SIG-M5 (cell line): Measurements from ENCODE around the gene DICER1.
"Not testable (repeated sequence)": the region's sequence is repeated elsewhere in the genome, so short reads cannot be mapped to it uniquely, and the experiment has no call there.

Experiments used
- DNase-seq: peaks from one replicate; lab custom pipeline; 2025; lab: John Stamatoyannopoulos, UW

DICER1 gene

DNA sequence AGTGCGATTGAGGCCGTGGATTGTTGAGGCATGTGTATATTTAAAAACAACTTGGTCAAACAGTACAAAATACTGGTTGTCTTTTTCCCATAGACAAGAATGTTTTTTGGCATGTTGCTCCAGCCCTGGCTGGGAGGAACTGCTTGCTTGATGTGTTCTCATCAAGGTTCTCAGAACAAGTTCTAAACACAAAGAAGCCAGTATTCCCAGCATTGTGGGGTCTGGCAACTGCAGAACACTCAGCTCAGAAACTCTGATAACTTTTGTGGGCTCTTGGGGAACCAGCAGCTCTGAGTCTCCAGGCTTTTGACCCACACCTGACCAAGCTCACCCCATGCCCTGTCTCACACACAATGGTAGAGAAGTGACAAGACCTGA, 27.1 kb upstream of the DICER1 start:
- DNase-seq: no peak

- DNase-seq: no peak
These were observed 26.4 kb upstream of the DICER1 start for GRCh38 chr14:95183532-95184412.

GRCh38 chr14:95183082-95183481, 25.8 kb upstream of the DICER1 start:
- DNase-seq: no peak

GRCh38 chr14:95182379-95182778, 25.1 kb upstream of the DICER1 start:
- DNase-seq: no peak

DNA sequence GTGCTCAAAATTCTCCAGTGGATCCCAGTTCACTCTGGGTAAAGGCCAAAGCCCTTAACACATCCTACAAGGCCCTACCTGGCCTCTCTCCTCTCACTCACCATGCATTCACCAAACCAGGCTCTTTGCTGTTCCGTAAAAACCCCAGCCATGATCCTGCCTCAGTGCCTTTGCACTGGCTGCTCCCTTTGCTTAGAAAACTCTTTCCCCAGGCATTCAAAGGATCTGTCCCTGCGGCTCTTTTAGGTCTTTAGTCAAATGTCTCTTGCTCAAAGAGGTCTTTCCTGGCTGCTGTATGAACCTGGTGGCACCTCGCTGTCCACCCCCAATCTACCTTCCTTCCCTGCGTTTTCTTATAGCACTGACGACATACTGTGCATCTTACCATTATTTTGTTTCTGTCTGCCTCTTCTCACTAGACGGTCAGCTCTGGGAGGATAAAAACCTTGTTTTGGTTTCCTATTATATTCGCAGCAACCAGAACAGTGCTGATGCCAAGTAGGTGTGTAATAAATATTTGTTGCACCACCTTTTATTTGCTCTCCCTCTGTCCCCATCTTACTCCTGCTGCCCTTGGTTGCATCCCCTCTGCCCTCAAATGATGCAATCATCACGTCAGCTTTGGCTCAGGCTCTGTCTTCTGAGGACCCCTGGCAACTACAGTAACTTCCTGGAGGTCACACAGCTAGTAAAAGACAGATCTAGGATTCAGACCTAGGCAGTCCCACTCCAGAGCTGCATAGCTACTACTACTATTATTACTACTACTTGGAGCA, 23.8 kb upstream of the DICER1 start:
- no peak for DNase-seq

DNA sequence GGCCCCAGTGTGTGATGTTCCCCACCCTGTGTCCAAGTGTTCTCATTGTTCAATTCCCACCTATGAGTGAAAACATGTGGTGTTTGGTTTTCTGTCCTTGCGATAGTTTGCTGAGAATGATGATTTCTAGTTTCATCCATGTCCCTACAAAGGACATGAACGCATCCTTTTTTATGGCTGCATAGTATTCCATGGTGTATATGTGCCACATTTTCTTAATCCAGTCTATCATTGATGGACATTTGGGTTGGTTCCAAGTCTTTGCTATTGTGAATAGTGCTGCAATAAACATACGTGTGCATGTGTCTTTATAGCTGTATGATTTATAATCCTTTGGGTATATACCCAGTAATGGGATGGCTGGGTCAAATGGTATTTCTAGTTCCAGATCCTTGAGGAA, 18.3 kb upstream of the DICER1 start:
- DNase-seq: not testable (repeated sequence)

GRCh38 chr14:95174184-95174792, 17.0 kb upstream of the DICER1 start:
- no peak for DNase-seq

DNA sequence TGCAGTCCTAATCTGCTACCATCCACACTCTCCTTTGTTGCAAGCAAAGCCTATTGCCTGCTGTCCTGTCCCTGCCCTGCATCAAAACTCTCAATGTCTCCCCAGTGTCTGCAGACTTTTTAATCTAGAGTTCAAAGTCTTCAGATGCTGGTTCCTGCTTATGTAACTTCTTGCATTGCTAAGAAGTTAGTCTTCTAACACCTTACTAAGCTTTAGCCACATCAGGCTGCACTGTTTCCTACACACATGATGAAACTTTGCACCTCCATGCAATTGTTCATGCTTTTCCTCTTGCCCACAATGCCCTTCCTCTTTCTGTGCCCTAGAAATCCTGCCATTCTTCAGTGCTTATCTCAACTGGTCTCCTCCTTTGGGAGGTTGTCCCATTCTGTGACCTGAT, 16.2 kb upstream of the DICER1 start:
- DNase-seq: no peak

DNA sequence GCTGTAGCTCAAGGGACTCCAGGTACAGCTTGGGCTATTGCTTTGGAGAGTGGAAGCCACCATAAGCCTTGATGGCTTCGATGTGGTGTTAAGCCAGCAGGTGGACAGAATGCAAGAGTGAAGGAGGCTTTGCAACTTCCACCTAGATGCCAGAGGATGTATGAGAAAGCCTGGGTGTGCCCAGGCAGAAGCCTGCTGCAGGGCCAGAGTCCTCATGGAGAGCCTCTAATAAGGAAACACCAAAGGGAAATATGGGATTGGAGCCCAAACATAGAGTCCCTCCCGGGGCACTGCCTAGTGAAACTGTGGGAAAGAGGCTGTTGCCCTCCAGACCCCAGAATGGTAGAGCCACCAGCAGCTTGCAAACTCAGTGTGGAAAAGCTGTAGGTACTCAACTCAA, 9.8 kb upstream of the DICER1 start:
- no peak for DNase-seq

DNA sequence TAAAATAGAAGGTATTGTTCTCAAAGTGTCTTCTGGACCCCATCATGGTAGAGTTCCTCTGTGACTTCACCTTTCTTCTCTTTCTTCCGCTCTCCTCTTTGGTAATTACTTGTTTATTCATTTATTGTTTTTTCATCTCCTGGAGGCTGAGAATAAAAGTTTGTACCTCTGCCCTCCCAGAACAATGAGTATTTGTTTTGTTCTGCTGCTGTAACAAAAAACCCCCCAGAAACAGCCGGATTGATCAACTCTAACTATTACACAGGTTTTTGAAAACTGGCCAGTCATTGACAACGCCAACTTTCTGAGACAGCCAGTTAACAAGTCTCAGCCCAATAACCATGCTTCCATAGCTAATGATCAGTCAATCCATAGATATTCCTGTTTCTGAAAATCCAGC, 8.2 kb upstream of the DICER1 start:
- no peak for DNase-seq

GRCh38 chr14:95164506-95164905, 7.2 kb upstream of the DICER1 start:
- no peak for DNase-seq

DNA sequence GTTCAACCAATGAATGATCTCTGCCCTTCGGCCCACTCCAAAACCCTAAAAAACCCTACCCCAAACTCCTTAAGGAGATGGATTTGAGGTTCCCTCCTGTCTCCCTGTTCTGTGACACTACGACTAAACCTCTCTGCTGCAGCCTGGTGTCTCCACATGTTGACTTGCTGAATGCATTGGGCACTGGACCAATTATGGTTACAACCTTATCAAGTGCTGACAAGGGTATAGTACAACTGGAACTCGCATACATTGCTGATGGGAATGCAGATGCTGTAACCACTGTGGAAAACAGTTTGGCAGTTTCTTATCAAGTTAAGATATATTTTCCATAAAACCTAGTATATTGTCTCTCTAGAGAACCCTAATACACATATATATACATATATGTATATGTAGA, 6.3 kb upstream of the DICER1 start:
- DNase-seq: no peak

GRCh38 chr14:95163132-95163531, 5.8 kb upstream of the DICER1 start:
- no peak for DNase-seq

DNA sequence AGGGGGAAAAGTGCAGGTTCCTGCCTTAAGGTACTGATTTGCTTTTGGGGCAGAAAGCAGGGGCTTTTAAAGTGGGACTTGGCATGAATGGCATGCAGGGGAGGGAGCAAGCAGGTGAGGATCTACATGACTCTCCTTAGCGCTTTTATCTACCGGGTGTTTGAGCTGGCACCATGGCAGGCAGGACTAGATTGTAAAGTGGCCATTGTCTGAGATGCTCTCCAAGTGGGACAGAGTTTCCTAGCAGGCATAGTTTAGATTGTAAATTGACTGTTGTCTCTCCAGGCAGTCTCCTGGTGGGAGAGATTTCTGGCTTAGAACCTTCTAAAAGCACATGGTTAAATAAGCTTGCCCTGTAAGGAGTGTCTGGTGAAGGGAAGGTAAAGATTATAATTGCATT, 5.3 kb upstream of the DICER1 start:
- DNase-seq: no peak

- DNase-seq: no peak
These were observed 342 bp downstream of the DICER1 start for GRCh38 chr14:95157048-95157326.

DNA sequence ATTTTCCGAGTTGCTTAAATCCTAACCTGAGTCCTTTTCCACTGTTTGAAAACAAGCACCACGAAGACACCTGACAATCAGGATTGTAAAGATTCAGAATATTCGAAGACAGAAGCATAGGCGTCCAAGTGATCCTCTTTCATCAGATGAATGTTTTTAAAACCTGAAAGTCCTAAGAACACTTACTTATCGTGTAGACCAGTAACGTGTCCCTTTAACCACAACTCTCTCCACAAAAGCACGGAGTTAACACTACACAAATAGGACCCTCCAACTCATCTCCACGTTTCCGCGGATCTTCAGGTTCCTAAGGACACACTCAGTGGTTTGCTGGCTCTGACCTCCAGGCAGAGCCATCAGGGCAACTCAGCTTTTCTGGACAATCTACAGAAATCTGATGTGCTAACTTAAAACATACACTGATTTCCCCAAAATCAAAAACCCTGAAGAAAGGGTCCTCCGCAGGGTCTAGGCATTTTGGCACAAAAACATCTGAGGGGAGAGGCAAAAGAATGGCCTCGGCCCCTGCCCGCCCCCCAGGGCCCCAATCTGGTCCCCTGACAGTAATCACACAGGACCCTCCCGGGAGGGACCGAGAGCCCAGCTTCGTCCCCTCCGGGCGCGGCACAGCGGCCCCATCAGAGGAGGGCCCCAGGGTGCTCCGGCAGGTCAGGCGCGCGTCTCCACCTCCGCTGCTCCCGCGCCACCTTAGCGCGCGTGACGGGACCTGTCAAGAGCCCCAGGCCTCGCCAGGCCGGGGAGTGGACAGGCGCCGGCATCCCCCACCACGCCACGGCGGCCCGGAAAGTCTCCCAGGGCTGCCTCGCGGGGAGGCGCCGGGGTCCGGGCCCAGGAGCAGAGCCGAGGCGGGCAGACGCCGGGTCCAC, 925 bp downstream of the DICER1 start:
- DNase-seq: no peak

GRCh38 chr14:95155045-95155444, 2.3 kb downstream of the DICER1 start:
- no peak for DNase-seq

DNA sequence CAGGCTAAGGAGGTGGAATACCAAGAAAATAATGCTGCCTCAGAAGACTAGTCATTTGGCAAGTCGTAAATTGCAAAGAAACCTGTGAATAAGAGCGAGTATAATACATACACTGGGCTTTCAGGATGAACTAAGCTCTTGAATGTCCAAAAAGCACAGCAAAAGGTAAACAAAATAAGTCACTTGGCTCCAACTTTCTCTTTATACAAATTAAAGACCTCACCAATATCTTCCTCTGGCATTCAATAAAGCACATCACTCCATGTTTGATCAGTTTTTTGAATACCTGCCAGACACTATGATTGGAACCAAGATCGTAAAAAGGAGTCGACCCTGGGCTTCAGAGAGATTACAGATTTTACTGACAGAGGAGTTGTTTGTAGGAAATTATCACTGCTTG, 3.5 kb downstream of the DICER1 start:
- no peak for DNase-seq

DNA sequence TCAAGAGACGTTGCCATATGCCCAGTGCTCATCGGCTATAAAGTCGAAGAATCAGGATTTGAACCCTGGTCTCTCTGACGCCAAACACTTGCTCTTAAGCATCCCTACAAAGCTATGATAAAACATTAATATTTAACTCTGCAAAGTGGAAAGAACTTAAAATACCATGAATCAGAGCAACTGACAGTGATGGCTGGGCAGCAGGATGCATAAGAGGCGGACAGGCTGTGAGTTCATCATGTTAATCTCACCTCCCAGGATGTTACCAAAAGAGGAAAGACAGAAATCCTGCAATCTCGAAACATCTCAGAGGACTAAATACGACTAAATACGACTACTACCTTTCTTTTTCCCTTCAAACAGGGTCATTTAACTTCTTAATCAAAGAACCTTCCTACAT, 5.8 kb downstream of the DICER1 start:
- no peak for DNase-seq

DNA sequence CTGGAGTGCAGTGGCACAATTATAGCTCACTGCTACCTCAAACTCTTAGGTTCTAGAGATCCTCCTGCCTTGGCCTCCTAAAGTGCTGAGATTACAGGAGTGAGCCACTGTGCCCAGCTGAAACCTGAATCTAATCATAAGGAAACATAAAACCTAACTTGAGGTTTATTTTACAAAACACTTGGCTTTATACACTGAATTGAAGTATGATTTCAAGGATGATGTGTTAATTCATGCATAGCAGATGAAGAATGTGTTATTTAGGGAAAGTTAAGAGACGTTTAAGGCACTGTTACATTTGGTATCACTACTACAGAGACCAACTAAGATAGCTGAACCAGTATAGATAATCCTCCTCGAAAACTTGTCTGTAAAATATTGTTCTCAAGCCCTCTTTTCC, 6.4 kb downstream of the DICER1 start:
- DNase-seq: no peak

GRCh38 chr14:95149441-95149840, 7.9 kb downstream of the DICER1 start:
- DNase-seq: no peak

GRCh38 chr14:95147597-95147996, 9.7 kb downstream of the DICER1 start:
- DNase-seq: no peak
